Brain pericyte (primary cell): ENCODE results near the gene COX6B1.
"Not testable (repeated sequence)": the region's sequence is repeated elsewhere in the genome, so short reads cannot be mapped to it uniquely, and the experiment has no call there.

Source experiments
- DNase-seq: peaks from one replicate; pipeline ENCODE4 v3.0.0-alpha.2; 2012; ENCODE audit warnings: low read depth, low spot score

COX6B1 gene, protein sequence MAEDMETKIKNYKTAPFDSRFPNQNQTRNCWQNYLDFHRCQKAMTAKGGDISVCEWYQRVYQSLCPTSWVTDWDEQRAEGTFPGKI

DNA sequence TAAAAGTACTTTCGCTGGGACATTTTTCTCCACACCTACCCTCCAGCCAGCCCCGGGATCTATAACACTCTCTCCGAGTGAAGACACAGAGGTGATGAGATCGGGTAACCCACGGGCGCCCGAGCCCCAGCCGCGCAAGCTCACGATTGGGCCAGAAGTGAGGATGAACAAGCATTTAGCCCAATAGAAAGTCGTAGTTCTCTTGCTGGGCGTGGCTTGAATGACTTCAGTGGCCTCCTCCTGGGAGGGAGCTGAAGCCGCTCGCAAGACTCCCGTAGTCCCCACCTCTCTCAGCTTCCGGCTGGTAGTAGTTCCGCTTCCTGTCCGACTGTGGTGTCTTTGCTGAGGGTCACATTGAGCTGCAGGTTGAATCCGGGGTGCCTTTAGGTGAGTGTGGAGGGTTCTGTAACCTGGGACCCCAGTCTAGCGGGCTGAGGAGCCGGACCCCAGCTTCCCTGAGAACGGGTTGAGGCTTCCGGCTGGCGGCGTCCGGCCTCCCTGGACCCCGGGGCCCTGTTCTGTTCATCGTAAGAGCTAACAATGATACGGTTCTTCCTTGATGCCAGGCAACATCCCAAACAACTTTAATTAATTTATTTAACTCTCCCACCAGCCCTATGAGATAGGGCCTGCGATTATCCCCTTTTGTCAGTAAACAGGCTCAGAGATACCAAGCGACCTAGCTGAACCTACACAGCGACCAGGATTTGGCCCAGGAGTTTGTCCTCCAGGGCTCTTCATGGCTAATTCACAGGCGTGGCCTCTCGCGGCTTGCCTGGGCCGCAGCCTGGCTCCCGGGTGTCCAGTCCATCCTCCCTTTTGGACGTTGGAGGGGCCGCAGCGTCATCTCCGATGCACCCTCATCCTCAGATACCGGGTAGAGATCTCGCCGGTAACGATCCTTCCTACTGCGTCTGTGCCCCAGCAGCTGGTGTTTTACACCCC lies at the start of gene COX6B1:
COX6B1 (plus strand) TSS at position 307 of the 945 bp plus-strand sequence. CDS start 2,921 bp downstream, outside the sequence.
- peak; percentile 86 for DNase-seq

DNA sequence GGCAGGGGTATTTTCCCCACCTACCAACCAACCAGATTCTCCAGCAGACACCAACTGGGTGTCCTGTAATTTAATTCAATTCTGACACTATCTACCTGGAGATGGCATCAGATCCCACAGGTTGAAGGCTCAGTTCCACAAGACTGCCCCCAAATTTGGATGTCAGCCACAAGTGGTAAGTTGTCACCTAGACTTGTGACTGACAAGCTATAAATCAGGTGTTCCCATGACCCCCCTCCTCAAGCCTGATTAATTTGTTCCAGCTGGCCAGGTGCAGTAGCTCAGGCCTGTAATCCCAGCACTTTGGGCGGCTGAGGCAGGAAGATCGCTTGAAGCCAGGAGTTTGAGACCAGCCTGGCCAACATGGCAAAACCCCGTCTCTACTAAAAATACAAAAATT lies 46.2 kb upstream of the COX6B1 start:
- no peak for DNase-seq

- not testable (repeated sequence) for DNase-seq
These were observed 43.7 kb upstream of the COX6B1 start for GRCh38 chr19:35604436-35604835.

DNA sequence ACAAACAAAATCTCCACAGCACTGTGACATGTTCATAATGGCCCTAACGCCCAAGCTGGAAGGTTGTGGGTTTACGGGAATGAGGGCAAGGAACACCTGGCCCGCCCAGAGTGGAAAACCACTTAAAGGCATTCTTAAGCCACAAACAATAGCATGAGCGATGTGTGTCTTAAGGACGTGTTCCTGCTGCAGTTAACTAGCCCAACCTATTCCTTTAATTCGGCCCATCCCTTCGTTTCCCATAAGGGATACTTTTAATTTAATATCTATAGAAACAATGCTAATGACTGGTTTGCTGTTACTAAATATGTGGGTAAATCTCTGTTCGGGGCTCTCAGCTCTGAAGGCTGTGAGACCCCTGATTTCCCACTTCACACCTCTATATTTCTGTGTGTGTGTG lies 41.0 kb upstream of the COX6B1 start:
- DNase-seq = not testable (repeated sequence)

DNA sequence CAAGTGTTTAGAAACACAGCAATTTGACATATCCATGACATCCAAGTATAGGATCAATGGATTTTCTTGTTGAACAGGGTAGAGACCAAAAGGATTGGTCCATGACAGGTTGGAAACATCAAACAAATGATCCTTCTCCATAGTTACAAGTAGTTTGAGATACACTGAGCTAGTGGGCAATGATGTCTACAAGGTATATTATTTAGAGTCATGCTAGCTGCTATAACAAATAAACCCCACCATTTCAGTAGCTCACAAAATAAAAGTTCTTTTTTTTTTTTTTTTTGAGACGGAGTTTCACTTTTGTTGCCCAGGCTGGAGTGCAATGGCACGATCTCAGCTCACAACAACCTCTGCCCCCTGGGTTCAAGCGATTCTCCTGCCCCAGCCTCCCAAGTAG lies 40.5 kb upstream of the COX6B1 start:
- DNase-seq = no peak

- no peak for DNase-seq
These were observed 39.9 kb upstream of the COX6B1 start for GRCh38 chr19:35608251-35608650.

DNA sequence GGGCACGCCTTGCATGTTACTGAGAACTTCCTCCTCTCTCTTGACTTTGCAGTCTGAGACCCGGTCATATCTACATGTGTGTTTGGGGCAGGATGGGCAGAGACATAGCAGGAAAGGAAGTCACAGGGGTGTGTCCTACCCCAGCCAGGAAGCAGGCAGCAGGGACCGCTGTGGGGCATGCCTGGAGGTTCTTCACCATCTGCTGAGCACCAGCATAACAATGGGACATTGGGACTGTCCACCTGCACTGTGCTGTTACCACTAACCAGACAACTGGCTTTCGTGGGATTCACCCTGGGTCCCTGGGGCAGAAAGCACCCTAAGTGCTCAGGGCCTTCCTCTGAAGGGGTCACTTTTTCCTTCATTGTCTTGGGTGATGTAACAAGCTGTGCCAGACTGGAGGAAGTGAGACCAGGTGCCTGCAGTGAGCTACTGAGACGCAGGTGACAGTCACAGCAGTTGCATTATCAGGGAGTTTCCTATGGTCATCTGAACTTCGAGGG lies 38.2 kb upstream of the COX6B1 start:
- DNase-seq = no peak

DNA sequence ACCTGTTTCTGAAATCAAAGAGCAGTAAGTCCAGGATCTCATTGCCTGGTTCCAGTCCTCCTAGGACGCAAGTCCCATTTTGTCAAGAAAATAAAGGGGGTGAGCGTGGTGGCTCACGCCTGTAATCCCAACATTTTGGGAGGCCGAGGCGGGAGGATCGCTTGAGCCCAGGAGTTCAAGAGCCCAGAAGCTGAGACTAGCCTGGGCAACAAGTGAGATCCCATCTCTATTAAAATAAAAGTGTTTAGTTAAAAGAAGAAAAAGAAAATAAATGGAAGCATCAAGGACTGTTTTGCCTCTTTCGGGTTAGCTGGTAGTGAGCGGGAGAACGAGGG lies 35.9 kb upstream of the COX6B1 start:
- no peak for DNase-seq

DNA sequence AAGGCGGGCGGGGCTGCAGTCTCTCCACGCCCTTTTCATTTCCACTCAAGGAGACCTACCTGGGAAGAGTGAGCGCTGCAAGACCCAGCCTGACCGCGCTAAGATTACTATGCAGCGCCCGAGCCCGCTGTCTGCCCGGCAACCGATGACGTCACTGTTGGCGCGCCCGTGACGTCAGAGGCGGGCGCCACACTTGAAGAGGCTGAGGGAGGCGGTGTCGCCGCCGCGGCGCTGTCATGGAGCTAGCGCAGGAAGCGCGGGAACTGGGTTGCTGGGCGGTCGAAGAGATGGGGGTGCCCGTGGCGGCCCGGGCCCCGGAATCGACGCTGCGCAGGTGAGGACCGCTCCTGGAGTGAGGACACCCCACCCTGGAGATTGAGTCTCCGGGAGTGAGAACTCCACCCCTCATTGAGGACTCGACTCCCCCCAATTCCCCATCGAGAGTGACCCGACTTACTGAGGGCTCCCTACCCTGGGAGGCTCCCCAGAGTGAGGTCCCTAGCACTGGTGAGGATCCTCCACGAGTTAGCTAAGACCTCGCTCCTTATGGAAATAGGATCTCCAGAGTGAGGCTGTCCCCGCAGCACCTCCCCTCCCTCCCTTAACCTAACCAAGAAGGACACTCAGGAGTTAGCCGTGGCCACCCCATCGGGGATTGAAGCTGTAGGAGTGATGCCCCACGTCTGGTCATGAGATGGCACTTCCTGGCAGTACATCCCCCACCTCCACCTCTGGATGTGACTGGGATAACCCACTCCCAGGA lies 35.4 kb upstream of the COX6B1 start, which contains the start of gene HAUS5:
HAUS5 (plus strand) TSS at position 177 of the 763 bp plus-strand sequence; CDS start at position 237, 60 bp downstream.
- peak; percentile 86 for DNase-seq

GRCh38 chr19:35613574-35613973 lies 34.5 kb upstream of the COX6B1 start:
- DNase-seq = no peak

- DNase-seq = no peak
These were observed 33.1 kb upstream of the COX6B1 start for GRCh38 chr19:35615036-35615435.

- no peak for DNase-seq
These were observed 29.3 kb upstream of the COX6B1 start for GRCh38 chr19:35618857-35619256.

DNA sequence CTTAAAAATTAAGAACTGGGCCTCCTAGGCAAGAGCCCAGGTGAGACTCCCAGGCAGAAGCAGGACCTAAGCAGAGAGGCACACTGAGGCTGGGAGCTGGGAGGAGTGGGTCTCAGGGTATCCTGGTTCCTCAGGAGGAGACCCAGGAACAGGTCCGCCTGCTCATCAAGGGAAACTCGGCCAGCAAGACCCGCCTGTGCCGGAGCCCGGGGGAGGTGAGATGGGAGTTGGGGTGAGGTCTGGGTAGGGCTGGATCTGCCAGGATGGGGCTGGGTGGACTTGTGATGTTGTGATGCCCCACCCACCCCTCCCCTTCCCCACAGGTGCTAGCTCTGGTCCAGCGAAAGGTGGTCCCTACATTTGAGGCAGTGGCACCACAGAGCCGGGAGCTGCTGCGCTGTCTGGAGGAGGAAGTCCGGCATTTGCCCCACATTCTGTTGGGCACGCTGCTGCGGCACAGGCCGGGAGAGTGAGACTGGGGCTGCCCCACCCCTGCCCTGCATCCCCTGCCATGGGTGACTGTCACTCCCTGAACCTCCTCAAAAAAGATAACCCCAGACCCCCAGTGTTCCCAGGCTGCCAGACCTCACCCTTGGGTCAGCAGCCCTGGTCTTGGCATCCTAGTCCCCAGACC lies 28.7 kb upstream of the COX6B1 start:
- no peak for DNase-seq

GRCh38 chr19:35620001-35620400 lies 28.1 kb upstream of the COX6B1 start:
- DNase-seq = no peak

DNA sequence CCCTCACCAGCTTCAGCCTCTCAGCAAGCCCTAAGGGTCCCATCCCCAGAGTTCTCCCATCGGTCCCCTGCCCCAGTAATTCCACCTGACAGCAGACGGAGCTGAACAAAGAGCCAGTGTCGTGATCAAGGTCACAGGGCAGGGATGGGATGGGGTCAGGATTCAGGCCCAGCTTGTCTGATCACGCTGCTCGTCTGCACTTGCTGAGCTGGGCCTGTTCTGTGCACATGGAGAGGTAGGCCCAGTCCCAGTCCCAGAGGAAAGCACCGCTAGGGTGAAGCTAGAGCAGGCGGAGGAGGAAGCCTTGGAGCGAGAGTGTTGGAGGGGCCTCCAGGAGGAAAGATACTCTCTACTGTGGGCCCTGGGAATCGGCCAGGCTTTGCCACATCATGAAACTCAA lies 26.4 kb upstream of the COX6B1 start:
- DNase-seq = no peak

- DNase-seq = no peak
These were observed 25.4 kb upstream of the COX6B1 start for GRCh38 chr19:35622750-35623149.

- DNase-seq = no peak
These were observed 24.7 kb upstream of the COX6B1 start for GRCh38 chr19:35623327-35624010.

DNA sequence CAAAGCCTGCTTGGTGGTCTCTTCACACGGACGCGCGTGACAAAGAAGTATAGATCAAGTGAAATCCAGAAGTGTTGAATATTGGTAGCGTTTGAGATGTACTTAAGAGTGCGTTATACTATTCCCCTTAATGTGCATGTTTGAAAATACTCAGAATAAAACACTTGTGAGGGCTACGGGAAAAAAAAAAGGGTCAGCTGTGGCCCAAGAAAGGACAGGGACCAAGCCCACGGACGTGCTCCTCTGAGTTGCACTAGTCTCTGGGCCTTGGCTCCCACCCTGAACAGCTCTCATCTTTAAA lies 19.9 kb upstream of the COX6B1 start:
- DNase-seq = no peak

- DNase-seq = peak; percentile 98
These were observed 19.4 kb upstream of the COX6B1 start, which contains the start of gene RBM42 for GRCh38 chr19:35628565-35629331. Gene RBM42, plus strand, starts transcription at chr19:35629036. Its CDS starts 118 bp downstream, at chr19:35629154.

- DNase-seq = no peak
These were observed 18.8 kb upstream of the COX6B1 start for GRCh38 chr19:35629332-35629633.
